OCI-LY7 (cell line): Measurements from ENCODE around the gene DOCK1. TPM values are rescaled to one million over a fixed set of nuclear protein-coding genes. Genes with fewer than 3 reads are reported as not detected.

ENCODE experiments used
- BruUV-seq: library from RNA; stranded (reverse); fragments of 400-500 nt; replicated peaks from 2 replicates; lab custom pipeline; 2021; lab: Mats Ljungman, UMichigan
- CTCF ChIA-PET: fragments of 300-600 bp; sonication (Branson Sonifier 250); formaldehyde crosslinking; loops from one replicate; lab custom pipeline; 2022; ENCODE audit warnings: antibody characterized with exemption; ENCODE audit not compliant: unreplicated experiment; lab: Charles Lee
- POLR2A ChIA-PET: fragments of 300-600 bp; sonication (Branson Sonifier 250); formaldehyde crosslinking; loops from one replicate; lab custom pipeline; 2022; ENCODE audit warnings: antibody characterized with exemption; lab: Charles Lee
- DNase-seq: peaks from one replicate; pipeline ENCODE4 v3.0.0-alpha.2; 2015; ENCODE audit warnings: low spot score
- H2AFZ ChIP-seq: fragments of 200-600 bp; sonication (generic), shearing (Covaris generic); 2 replicates; pipeline ENCODE4 v1.6.1; 2014; ENCODE audit warnings: mild to moderate bottlenecking, antibody characterized with exemption, low read length, moderate library complexity
- H3K27ac ChIP-seq: fragments of 200-600 bp; sonication (generic); 2 replicates; pipeline ENCODE4 v1.5.1; 2014; ENCODE audit warnings: mixed run types, low read depth, mild to moderate bottlenecking, moderate library complexity, low read length, inconsistent platforms; ENCODE audit not compliant: poor library complexity, severe bottlenecking
- H3K36me3 ChIP-seq: fragments of 200-600 bp; sonication (generic); 2 replicates; pipeline ENCODE4 v1.6.1; 2014; ENCODE audit warnings: mild to moderate bottlenecking, antibody characterized with exemption, low read length, moderate library complexity, mixed read lengths; ENCODE audit not compliant: insufficient read depth
- H3K4me1 ChIP-seq: fragments of 200-600 bp; sonication (generic); 2 replicates; pipeline ENCODE4 v1.5.1; 2014; ENCODE audit warnings: mild to moderate bottlenecking, low read length; ENCODE audit not compliant: insufficient read depth, poor library complexity, severe bottlenecking
- H3K4me2 ChIP-seq: fragments of 200-600 bp; sonication (generic); 2 replicates; pipeline ENCODE4 v1.6.1; 2014; ENCODE audit warnings: mild to moderate bottlenecking, low read length
- H3K4me3 ChIP-seq: fragments of 200-600 bp; sonication (generic); 2 replicates; pipeline ENCODE4 v1.5.1; 2014; ENCODE audit warnings: mild to moderate bottlenecking, low read depth, low read length; ENCODE audit not compliant: poor library complexity, severe bottlenecking
- H3K79me2 ChIP-seq: fragments of 200-600 bp; sonication (generic); 2 replicates; pipeline ENCODE4 v1.6.1; 2016; ENCODE audit warnings: low read depth, mild to moderate bottlenecking, low read length, moderate library complexity, mixed read lengths; ENCODE audit not compliant: insufficient read depth
- H3K9me2 ChIP-seq: fragments of 200-600 bp; sonication (generic); 2 replicates; pipeline ENCODE4 v1.6.1; 2016; ENCODE audit warnings: mild to moderate bottlenecking, low read length, mixed read lengths; ENCODE audit not compliant: insufficient read depth
- H3K9me3 ChIP-seq: fragments of 200-600 bp; sonication (generic); 2 replicates; pipeline ENCODE4 v1.6.1; 2014; ENCODE audit warnings: mild to moderate bottlenecking, mixed run types, low read length, mixed read lengths
- H4K20me1 ChIP-seq: fragments of 200-600 bp; sonication (generic); 2 replicates; pipeline ENCODE4 v1.6.1; 2014; ENCODE audit warnings: mild to moderate bottlenecking, antibody characterized with exemption, low read length, moderate library complexity, mixed read lengths; ENCODE audit not compliant: insufficient read depth
- CTCF ChIP-seq: fragments of 200-600 bp; sonication (generic); conservative IDR thresholded peaks from 2 replicates; pipeline ENCODE4 v1.5.1; 2014; ENCODE audit warnings: mild to moderate bottlenecking, antibody characterized with exemption, low read length, moderate library complexity, mixed read lengths
- EZH2phosphoT487 ChIP-seq: fragments of 200-600 bp; sonication (generic); IDR thresholded peaks from 2 replicates; pipeline ENCODE4 v1.6.1; 2018; ENCODE audit warnings: low read depth, borderline replicate concordance, mild to moderate bottlenecking, mixed run types, antibody characterized with exemption, low read length, moderate library complexity, mixed read lengths
- intact Hi-C: fragments of 100-400 bp; cut with micrococcal nuclease; formaldehyde crosslinking; loops from one replicate; pipeline ENCODE4 v1.10.0; 2022; ENCODE audit not compliant: unreplicated experiment
- total RNA-seq, 2 experiments: library from RNA; depleted of rRNA in 1 of 2; stranded (reverse); fragments of >200 nt in 1 of 2; shearing (Covaris generic) in 1 of 2; gene quantifications; 2 replicates each; pipeline ENCODE4 v1.2.3, GENCODE V29; 2014 to 2022

The DOCK1 gene
- total RNA-seq, 2 experiments from 2014 or later: not detected

GRCh38 chr10:127034034-127034633, 128.9 kb downstream of the DOCK1 start:
- no TSS peak for BruUV-seq
- H3K4me3 ChIP-seq: no peak overlapping the region
- DNase-seq: no peak
- no peaks in the 10 kb centered on the region for H3K4me1 ChIP-seq
- no peak overlapping the region for H2AFZ ChIP-seq
- TF ChIP-seq CTCF: no peak
- TF ChIP-seq EZH2phosphoT487: no peak
- H3K36me3 ChIP-seq: no peaks in the 10 kb centered on the region
- H3K9me3 ChIP-seq: no peaks in the 10 kb centered on the region
- H3K79me2 ChIP-seq: no peaks in the 10 kb centered on the region
- ChIA-PET POLR2A (no interaction called here), CTCF (no interaction called here)
- H3K9me2 ChIP-seq: no peaks in the 10 kb centered on the region
- no peak overlapping the region for H3K27ac ChIP-seq
- no peaks in the 10 kb centered on the region for H4K20me1 ChIP-seq
- H3K4me2 ChIP-seq: no peak overlapping the region
- intact Hi-C loops: no loop called here

- no peak for TF ChIP-seq CTCF
- no peak for TF ChIP-seq EZH2phosphoT487
- intact Hi-C loops: no loop called here
- no peak overlapping the region for H3K4me3 ChIP-seq
- no peak overlapping the region for H3K27ac ChIP-seq
- H4K20me1 ChIP-seq: no peaks in the 10 kb centered on the region
- H3K4me2 ChIP-seq: no peak overlapping the region
- no peaks in the 10 kb centered on the region for H3K79me2 ChIP-seq
- no peaks in the 10 kb centered on the region for H3K36me3 ChIP-seq
- ChIA-PET CTCF (no interaction called here), POLR2A (no interaction called here)
- H3K9me3 ChIP-seq: no peaks in the 10 kb centered on the region
- no peaks in the 10 kb centered on the region for H3K9me2 ChIP-seq
- no TSS peak for BruUV-seq
- no peaks in the 10 kb centered on the region for H3K4me1 ChIP-seq
- DNase-seq: no peak
- no peak overlapping the region for H2AFZ ChIP-seq
Measured at GRCh38 chr10:127034790-127035189, 129.6 kb downstream of the DOCK1 start.

- Histone ChIP-seq H3K9me3 (no peaks in the 10 kb centered on the region), H3K4me3 (no peak overlapping the region), H3K9me2 (no peaks in the 10 kb centered on the region), H2AFZ (no peak overlapping the region), H3K4me1 (no peaks in the 10 kb centered on the region), H4K20me1 (no peaks in the 10 kb centered on the region), H3K79me2 (no peaks in the 10 kb centered on the region), H3K27ac (no peak overlapping the region), H3K36me3 (no peaks in the 10 kb centered on the region), H3K4me2 (no peak overlapping the region)
- ChIA-PET CTCF (no interaction called here), POLR2A (no interaction called here)
- no peak for DNase-seq
- no peak for TF ChIP-seq EZH2phosphoT487
- TF ChIP-seq CTCF: no peak
- intact Hi-C loops: no loop called here
- BruUV-seq: no TSS peak
Measured at GRCh38 chr10:127035827-127036226, 130.6 kb downstream of the DOCK1 start.
